ENCODE data around the gene PBX4.

Gene PBX4

DNA sequence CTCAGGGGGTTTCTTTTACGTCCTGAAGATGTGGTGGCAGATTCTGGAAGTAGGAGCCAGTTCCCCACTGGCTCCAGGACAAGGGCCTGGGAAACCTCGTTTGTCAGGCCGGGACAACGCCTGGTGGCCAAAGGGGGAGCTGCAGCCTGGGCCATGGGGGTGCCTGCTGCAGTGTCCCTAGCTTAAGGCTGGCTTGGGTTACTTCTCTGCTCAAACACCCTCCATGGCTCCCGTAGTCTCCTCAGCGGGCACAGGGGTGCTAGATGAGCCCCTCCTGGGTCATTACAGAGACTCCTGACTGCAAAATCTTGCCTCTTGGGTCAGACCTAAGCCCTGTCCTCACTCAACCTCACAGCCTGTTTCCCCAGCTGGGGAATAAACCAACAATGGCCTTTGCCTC lies 65.7 kb downstream of the PBX4 start:
- no peak for DNase-seq

DNA sequence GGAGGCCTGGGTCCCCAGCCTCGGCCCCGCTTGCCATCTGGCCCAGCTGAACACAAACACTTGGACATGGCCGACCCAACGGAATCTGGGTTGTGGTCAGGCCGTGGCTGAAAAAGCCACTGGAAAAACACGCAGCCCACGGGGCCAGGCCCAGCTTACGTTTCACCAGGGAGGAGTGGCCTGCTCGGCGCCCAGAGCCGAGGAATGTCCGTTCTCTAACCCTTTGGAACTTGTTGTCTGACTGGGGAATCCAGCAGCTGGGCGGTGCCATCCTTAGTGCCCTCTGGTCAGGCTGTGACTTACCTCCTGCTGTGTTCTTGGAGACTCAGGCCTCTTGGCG lies 66.7 kb downstream of the PBX4 start:
- no peak for DNase-seq

DNA sequence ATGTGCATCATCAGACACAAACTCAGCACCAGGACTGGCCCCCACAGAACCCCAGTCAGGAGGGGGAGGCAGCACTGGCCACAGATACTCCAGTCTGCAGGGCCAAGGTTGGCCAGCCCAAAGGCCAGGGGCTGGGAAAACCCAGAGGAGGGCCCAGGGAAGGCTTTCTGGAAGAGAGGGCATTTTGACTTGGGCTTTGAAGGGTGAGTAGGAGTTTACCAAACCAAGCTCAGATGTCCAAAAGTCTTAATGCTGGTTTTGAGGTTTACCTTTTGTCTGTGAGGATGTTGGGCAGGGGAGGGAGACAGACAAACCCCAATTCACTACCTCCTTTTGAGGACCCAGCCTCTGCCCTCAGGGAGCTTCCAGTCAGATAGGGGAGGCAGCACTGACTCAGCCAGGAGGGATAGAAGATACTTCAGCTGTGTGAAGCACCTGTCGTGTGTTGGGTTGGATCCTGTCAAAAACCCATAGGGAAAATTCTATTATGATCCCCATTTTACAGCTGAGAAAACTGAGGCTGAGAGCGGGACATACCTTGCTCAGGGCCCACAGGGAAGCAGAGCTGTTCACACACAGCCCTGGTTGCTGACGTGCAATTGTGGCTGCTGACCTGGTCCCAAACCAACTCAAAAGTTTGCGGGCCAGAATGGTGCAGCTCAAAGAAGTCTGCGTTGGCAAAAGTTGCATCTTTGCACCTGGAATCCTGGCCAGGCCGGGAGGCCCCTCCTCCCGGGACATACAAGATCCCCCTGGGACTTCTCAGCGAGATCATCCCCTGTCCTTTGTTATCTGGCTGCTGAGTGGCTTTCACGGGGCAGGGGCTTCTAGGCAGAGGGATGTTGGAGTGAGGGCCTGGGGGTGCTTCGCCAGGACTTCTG lies 67.3 kb downstream of the PBX4 start:
- DNase-seq: no peak

DNA sequence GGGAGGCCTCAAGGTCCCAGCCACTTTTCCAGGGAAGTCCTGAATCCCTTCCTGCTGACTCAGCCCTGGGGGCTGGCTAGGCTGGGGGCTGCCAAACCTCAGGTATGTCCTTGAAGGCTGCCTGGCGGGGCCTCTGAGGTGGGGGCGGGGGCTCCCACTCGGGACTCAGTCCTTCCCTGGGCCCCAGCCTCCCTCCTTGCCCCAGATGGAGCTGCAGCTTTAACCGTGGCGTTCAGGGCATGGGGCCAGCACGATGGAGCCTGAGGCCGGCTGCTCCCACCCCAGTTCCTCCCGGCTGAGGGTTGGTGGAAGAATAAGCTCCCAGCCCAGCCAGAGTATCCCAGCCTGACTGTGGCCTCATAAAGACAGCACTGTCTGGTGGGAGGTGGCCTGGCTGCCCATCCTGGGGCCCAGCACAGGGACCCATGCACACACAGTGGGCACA lies 68.0 kb downstream of the PBX4 start:
- no peak for DNase-seq

DNA sequence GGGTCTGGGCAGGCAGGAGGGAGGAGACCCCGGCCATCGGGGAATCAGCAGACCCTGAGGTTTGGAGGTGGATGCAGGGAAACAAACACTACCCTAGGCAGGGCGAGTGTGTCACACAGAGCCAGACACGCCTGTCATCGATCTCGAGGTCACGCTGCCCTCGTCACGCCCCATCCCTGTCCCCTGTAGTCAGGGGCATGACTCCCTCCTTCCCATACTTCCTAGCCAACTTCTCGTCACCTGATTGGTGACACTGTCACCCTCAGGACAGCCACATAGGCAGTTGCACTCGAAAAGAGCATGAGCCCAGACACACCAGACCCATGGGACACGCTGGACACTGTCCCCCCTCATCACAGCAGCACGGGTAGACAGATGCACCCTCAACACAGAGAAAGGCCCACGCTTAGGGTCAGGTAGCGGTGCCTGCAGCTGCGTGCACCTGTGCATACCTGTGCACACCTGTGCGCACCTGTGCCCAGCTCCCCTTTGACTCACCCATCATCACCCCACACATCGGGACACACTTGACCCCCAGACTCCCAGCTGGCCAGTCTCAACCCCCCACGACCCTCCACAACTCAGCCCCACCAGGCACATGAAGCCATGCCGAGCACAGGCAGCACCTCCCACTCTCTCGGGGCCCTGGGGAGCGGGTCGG lies 68.6 kb downstream of the PBX4 start:
- DNase-seq: no peak

DNA sequence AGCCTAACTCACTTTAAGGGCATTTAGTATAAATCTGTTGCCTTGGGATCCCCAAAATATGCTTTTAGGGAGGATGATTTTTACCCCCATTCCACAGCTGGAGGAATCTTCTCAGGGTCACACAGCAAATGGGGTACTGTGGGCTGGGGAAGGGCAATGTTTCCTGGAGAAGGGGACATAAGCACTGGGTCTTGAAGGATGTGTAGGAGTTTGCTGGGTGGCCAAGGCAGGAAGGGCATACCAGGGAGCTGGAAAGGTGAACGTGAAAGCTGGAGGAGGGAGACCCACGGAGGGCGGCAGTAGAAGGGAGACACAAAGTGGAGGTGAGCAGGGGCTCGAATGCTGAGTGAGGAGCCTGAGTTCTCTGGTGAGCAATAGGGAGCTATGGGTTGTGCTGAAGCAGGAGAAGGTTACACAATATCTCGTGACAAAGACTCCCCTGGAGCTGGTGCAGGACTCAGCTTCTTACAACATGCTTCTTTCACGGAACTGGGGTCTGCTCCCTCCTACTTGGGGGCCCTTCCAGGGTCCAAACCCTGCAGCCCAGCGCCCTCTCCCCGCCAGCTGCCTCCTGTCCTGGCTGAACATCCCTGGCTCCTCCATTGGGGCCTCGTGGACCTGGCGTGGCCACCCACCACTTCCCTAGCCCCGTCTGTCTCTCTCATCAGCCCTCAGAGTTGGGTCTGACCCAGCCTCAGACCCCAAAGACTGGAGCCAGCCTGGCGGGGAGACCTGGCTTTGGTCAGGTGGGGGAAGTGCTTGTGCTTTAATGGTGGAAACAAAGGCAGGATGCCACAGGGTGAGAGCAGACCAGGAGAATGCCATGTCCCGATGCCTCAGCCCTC lies 69.3 kb downstream of the PBX4 start:
- DNase-seq: no peak

DNA sequence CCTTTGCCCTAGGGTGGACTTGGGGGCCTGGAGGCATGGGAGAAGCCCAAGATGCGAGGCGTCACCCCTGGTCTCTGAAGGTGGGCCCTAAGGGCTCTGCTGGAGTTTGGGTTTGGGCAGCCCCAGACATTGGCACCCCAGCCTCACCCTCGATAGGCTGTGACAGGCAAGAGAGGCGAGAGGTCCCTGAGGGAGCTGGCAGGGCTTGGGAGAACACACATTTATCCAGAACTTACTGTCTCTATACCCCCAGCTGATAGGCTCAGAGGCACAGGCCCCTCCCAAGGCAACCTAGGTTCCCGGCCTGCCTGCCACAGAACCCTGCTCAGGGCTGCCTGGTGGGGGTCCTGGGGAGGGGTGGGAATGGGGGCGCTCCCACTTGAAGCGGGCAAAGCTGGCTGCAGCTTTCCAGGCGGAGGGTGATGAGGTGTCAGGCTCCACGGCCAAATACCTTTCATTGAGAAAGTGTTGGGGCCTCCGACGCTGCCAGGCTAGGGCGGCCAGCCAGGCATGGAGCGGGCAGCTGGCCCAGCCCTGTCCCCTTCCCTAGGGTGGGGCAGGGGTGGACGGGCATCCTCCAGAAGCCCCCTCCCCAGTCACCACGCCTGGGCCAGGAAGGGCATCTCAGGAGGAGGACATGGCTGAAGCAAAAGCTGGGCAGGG lies 70.7 kb downstream of the PBX4 start:
- no peak for DNase-seq

DNA sequence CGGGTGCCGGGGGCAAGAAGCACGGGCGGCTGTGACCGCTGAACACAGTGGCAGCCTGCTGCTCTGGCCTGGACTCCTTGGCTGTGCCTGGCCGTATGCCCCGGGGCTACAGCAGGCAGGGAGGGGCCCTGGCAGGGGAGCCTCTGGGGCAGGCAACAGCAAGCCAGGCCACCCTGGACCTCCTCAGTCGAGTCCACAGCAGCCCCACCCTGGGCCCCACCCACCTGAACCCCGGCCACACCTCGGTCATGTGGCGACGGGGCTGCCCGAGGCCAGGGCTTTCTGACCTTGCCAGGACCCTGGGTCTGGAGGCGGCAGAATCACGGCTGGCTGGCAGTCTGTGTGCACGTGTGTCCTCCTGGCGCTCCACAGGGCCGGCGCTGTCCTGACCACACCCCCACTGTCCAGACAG lies 71.7 kb downstream of the PBX4 start:
- DNase-seq: no peak

DNA sequence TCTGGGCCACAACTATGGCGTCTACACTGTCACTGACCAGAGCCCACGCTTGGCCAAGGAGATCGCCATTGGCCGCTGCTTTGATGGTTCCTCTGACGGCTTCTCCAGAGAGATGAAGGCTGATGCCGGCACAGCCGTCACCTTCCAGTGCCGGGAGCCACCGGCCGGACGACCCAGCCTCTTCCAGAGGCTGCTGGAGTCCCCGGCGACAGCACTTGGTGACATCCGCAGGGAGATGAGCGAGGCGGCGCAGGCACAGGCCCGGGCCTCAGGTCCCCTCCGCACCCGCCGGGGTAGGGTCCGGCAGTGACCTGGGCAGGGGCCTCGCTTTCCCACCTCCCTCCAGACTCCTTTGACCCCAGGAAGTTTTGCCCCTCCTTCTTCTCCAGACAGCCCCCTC lies 72.8 kb downstream of the PBX4 start:
- DNase-seq: no peak

DNA sequence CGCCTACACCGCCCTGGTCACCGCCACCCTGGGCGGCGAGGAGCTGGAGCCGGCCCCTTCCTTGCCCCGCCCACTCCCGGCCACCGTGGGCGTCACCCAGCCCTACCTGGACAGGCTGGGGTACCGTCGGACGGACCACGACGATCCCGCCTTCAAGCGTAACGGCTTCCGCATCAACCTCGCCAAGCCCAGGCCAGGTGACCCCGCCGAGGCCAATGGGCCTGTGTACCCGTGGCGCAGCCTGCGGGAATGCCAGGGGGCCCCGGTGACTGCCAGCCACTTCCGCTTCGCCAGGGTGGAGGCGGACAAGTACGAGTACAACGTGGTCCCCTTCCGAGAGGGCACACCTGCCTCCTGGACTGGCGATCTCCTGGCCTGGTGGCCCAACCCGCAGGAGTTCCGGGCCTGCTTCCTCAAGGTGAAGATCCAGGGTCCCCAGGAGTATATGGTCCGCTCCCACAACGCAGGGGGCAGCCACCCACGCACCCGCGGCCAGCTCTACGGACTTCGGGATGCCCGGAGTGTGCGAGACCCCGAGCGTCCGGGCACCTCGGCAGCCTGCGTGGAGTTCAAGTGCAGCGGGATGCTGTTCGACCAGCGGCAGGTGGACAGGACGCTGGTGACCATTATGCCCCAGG lies 73.4 kb downstream of the PBX4 start:
- no peak for DNase-seq

DNA sequence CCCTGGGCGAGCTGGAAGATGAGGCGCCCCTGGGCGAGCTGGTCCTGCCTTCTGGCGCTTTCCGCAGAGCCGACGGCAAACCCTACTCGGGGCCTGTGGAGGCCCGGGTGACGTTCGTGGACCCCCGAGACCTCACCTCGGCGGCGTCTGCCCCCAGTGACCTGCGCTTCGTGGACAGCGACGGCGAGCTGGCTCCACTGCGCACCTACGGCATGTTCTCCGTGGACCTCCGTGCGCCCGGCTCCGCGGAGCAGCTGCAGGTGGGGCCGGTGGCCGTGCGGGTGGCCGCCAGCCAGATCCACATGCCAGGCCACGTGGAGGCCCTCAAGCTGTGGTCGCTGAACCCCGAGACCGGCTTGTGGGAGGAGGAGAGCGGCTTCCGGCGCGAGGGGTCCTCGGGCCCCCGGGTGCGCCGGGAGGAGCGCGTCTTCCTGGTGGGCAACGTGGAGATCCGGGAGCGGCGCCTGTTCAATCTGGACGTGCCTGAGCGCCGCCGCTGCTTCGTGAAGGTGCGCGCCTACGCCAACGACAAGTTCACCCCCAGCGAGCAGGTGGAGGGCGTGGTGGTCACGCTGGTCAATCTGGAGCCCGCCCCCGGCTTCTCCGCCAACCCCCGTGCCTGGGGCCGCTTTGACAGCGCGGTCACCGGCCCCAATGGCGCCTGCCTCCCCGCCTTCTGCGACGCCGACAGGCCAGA lies 74.1 kb downstream of the PBX4 start:
- no peak for DNase-seq

DNA sequence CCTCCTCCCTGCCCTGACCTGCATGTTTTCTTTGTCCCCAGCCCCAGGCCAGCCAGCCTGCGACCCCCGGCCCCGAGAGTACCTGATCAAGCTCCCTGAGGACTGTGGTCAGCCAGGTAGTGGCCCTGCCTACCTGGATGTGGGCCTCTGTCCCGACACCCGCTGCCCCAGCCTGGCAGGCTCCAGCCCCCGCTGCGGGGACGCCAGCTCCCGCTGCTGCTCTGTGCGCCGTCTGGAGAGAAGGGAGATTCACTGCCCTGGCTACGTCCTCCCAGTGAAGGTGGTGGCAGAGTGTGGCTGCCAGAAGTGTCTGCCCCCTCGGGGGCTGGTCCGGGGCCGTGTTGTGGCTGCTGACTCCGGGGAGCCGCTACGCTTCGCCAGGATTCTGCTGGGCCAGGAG lies 74.8 kb downstream of the PBX4 start:
- no peak for DNase-seq

DNA sequence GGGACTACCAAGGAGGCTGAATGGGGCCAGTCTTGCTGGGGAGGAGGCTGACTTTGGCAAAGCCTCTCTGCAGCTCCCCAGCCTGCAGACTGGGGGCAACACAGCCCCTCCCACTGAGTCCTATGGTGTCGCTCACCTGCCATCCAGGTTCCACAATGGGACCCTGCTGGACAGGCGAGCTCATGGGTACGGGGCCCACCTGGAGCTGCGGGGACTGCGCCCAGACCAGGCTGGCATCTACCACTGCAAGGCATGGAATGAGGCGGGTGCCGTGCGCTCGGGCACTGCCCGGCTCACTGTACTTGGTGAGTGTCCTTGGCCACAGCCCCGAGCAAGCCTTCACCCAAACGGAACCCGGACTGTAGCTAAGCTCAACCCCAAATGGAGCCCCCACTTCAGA lies 75.4 kb downstream of the PBX4 start:
- no peak for DNase-seq

DNA sequence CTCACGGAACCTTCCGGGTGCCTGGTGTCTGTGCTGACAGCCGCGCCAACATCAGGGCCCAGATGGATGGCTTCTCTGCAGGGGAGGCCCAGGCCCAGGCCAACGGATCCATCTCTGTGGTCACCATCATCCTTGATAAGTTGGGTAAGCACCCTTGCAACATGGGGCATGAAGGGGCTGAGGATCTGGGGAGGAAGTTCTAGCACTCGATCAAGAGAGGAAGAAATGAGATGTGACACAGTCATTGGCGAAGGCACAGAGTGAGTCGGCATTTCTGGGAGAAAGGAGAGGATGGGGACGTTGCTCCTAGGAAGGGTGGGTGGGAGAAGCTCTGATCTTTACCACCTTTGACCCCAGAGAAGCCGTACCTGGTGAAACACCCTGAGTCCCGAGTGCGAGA lies 76.0 kb downstream of the PBX4 start:
- no peak for DNase-seq

DNA sequence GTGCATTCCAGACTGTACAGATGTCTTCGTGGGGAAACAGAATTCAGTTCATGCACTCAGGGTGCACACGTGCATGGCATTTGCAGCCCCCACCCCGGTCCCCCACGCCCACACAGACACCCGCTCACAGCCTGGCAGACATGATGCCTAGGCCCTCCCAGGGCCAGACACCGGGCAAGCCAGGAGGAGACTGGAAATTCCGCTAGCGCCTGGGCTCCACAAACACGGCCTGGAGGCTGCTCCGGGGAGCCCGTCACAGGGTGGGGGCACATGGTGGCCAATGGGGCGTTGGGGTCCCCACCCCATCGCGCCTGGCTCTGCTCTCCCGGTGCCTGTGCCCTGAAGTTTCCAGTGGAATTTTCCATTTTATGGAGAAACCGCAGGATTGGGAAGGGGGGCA lies 76.9 kb downstream of the PBX4 start:
- no peak for DNase-seq

DNA sequence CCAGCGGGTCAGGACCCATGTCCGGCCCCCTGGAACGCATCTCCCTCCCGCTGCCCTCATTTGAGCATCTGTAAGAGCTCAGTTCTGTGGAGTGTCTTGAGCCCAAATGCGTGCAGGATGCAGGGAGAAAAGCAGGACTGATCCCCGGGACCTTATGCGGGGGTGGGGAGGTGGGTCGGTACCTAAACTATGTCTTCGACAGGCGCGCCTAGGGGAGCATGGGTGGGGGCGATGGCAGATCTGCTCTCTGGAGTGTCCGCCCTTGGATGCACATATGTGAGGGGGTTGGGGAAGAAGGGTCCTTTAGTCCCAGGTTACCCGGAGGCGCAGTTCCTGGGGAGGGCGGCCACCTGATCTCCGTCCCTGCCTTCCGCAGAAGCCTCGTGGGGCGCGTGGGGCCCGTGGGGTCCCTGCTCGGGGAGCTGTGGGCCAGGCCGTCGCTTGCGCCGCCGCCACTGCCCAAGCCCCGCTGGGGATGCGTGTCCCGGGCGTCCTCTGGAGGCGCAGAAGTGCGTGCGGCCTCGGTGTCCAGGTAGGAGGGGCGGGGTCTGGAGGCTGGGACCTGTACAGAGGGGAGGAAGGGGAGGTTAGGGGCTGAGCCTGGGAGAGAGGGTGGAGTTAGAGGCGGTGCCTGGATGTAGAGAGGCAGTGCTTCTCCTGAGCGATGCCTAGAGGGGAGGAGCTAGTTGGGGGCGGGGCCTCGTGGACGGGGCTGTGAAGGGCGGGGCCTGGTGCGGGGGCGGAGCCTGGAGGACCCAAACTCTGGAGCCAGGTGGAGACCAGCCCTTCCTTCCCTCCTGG lies 77.6 kb downstream of the PBX4 start:
- DNase-seq: peak; percentile 45 to 60 (median 56)

DNA sequence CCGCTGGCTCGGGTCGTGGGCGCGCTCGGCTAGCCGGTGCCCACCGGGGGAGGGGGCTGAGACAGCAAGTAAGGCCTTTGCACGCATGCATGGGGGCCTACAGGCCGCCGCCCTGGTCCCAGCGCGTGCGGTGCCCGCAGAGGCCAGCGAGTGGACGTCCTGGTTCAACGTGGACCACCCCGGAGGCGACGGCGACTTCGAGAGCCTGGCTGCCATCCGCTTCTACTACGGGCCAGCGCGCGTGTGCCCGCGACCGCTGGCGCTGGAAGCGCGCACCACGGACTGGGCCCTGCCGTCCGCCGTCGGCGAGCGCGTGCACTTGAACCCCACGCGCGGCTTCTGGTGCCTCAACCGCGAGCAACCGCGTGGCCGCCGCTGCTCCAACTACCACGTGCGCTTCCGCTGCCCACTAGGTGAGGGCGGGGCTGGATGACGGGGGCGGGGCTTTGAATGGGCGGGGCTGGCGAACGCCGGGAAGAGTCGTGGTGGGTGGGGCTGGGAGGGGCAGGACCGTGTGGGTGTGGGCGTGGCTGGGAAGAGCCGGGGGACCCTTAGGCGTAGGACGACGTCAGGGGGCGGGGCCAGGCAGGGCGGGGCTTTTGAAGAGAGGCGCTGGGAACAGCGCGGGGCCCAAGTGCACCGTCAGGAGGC lies 78.3 kb downstream of the PBX4 start:
- DNase-seq: peak in 3 of 4 experiments; percentile 21 to 48 (median 21)

DNA sequence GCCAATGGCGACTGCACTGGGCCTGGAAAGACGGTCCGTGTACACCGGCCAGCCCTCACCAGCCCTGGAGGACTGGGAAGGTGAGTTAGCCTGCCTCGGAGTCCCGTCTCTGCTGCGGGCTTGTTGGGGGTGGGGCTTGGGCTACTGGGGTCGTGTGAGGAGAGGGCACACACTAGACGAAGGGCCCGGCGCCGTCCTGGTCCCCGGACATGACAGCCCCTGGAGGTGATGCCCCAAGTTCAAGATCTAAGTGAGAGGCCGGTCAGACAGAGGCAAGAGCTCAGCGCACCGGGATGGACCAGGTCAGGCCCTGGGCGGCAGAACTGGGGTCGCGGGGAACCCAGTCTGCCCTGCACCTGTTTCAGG lies 78.8 kb downstream of the PBX4 start:
- no peak for DNase-seq

DNA sequence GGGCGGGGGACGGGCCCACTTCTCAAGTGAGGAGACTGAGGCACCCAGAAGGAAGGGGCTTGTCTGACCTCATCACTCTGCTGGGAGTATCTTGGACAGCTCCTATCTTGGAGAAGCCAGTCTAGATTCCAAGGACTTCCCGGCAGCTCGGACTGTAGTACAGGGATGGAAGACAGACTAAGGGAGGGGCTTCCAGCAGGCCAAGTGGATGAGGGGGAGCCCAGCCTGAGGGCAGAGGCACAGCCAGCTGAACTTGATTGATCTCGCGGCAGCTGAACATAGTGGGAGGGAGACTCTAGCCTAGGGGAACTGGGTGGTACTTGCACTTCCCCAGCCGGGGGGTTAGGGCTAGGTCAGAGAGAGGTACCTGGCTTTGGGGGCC lies 79.7 kb downstream of the PBX4 start:
- DNase-seq: no peak

DNA sequence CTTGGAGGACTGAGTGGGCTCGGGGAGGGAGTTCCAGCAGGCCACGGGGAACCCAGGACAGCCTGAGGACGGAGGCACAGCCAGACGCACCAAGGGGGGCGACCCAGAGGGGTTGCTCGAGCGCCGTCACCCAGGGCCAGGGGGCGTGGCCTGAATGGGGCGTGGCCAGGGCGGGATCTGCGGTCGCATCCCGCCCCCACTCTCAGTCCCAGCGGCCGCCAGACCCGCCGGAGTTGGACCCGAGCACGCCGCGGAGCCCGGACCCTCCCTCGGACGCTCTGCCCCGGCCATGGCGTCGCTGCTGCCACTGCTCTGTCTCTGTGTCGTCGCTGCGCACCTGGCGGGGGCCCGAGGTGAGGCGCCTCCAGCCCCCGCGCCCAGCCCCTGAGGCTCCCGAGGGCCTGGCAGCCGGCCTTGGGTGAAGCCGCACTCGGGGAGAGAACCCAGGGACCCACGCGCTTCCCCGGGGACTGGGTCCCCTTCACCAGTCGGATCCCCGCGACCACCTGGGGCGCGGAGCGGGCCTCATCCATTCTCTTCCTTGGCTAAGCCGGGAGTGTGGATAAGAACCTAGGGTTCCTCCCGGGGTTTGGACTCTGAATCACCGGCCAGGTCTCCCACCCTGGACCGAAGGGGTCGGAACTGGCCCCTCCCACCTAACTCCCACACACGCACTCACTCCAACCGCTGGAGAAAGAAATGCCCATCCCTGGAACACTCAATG lies 80.3 kb downstream of the PBX4 start, which contains the start of gene CILP2:
TSS of gene CILP2 (plus strand) at position 205 of the 724 bp plus-strand sequence. CDS start at position 290, 85 bp downstream.
- no peak for DNase-seq

Measured in activated CD4-positive, CD25-positive, alpha-beta regulatory T cell (primary cell).